Spleen (tissue), 11 donors: ENCODE data around the gene P2RY6. TPM values are rescaled to one million over a fixed set of nuclear protein-coding genes. Genes with fewer than 3 reads are reported as not detected.

ENCODE experiments used
- DNase-seq: peaks from one replicate; pipeline ENCODE4 v3.0.0-alpha.2; 2020
- H3K27ac ChIP-seq, 8 donors: fragments of 200-600 bp; sonication (generic) in 7 of 8; 1 replicate in 4 of 8; 2 replicates in 4 of 8; pipeline versions ENCODE4 v1.5.0 to v1.8.0; 2016 to 2021; ENCODE audit warnings: inconsistent platforms in 4 of 8, mild to moderate bottlenecking in 4 of 8, moderate library complexity in 1 of 8
- H3K27me3 ChIP-seq, 7 donors: fragments of 200-600 bp; sonication (generic) in 6 of 7; replicated peaks in 1 of 7; 1 replicate in 4 of 7; 2 replicates in 3 of 7; pipeline versions ENCODE4 v1.5.0 to v1.8.0; 2016 to 2021; ENCODE audit warnings: inconsistent platforms in 3 of 7, mild to moderate bottlenecking in 1 of 7
- H3K36me3 ChIP-seq, 6 donors: fragments of 200-600 bp; sonication (generic) in 5 of 6; 1 replicate in 4 of 6; 2 replicates in 2 of 6; pipeline versions ENCODE4 v1.5.0 to v1.8.0; 2016 to 2021; ENCODE audit warnings: inconsistent platforms in 2 of 6
- H3K4me1 ChIP-seq, 6 donors: fragments of 200-600 bp; sonication (generic) in 5 of 6; 1 replicate in 3 of 6; 2 replicates in 3 of 6; pipeline versions ENCODE4 v1.5.0 to v1.8.0; 2016 to 2021; ENCODE audit warnings: inconsistent platforms in 3 of 6
- H3K4me3 ChIP-seq, 8 donors: fragments of 200-600 bp; sonication (generic) in 7 of 8; 1 replicate in 4 of 8; 2 replicates in 4 of 8; pipeline versions ENCODE4 v1.5.0 to v1.8.0; 2016 to 2021; ENCODE audit warnings: inconsistent platforms in 4 of 8, mild to moderate bottlenecking in 4 of 8, moderate library complexity in 2 of 8
- H3K9me3 ChIP-seq, 8 donors: fragments of 200-600 bp; sonication (generic) in 7 of 8; 1 replicate in 4 of 8; 2 replicates in 4 of 8; pipeline versions ENCODE4 v1.5.0 to v1.8.0; 2016 to 2021; ENCODE audit warnings: inconsistent platforms in 4 of 8
- CTCF ChIP-seq, 11 experiments: fragments of 200-600 bp in 7 of 11; fragments of 450-650 bp in 4 of 11; sonication (generic) in 4 of 11; IDR thresholded peaks in 8 of 11; conservative IDR thresholded peaks in 3 of 11; 1 replicate in 7 of 11; 2 replicates in 4 of 11; pipeline versions ENCODE4 v1.4.0 to v1.8.0; 2016 to 2021; ENCODE audit warnings: antibody characterized with exemption in 11 of 11, inconsistent platforms in 4 of 11, mild to moderate bottlenecking in 1 of 11
- POLR2A ChIP-seq, 3 donors: fragments of 450-650 bp; IDR thresholded peaks; one replicate each; pipeline ENCODE4 v1.5.1; 2017; ENCODE audit warnings: antibody characterized with exemption in 3 of 3, mild to moderate bottlenecking in 1 of 3
- POLR2AphosphoS5 ChIP-seq, 3 donors: sonication (generic); formaldehyde crosslinking; IDR thresholded peaks; one replicate each; pipeline ENCODE4 v1.5.1; 2017; ENCODE audit warnings: antibody characterized with exemption in 3 of 3
- WGBS, 5 donors: extraction: QIAGEN DNeasy Blood & Tissue Kit in 3 of 5; methylation state at CpG; one replicate each; pipeline versions ENCODE4 v1.1.5 to v1.1.7; 2013 to 2018; 5-methylcytosine and 5-hydroxymethylcytosine counted together
- intact Hi-C: fragments of 100-400 bp; cut with DNase I; formaldehyde crosslinking; loops from one replicate; pipeline ENCODE4 v1.15.0; 2023; ENCODE audit warnings: low total_unique reads
- polyA plus RNA-seq, 3 donors: library from polyadenylated mRNA; stranded (reverse); fragments of 200-250 nt; gene quantifications; one replicate each; pipeline ENCODE4 v1.2.1, GENCODE V29; 2013
- total RNA-seq, 7 donors: library from RNA; depleted of rRNA in 3 of 7; stranded (reverse); fragments of >200 nt in 3 of 7; fragmentation: NEBNext Ultra II Directional in 4 of 7; extraction: Animal tissue kit (Norgen Biotek cat#: 25700) in 4 of 7; gene quantifications; one replicate each; pipeline versions ENCODE4 v1.1.0 to v1.2.1, GENCODE V29; 2016 to 2021
- donor health status: healthy with polysubstance abuse.
- donor health status: DM: no; HTN: no; CAD: no; lungs with moderate emphysema.
- donor health status: DM: no; HTN: no; CAD: no.
- donor health status: Bipolar disorder and iron deficiency.
- donor health status: healthy.
- donor health status: DM: no; HTN: no; CAD: no.
- donor health status: DM: yes; HTN: yes; CAD: no.

P2RY6 gene
- total and polyA plus RNA-seq, 10 donors: 8.2 to 109 (median 56.9) TPM

GRCh38 chr11:73310076-73310475 is 37.9 kb downstream of the P2RY6 start:
- DNase-seq: no peak
- 70 to 89% (median 83%) methylated on average over 5 to 16 of the region's 16 CpGs for WGBS, 5 donors
- no peak for TF ChIP-seq CTCF (IDR thresholded peaks at IDR 0.05 in 8 of 11, conservative IDR thresholded peaks at IDR 0.05 in 3 of 11)
- H3K4me3 ChIP-seq: peak overlapping the region; percentile 4 to 86 (median 73)
- intact Hi-C loops: no loop called here
- H3K36me3 ChIP-seq: no peaks in the 10 kb centered on the region
- no peaks in the 10 kb centered on the region for H3K9me3 ChIP-seq
- H3K27ac ChIP-seq: peak overlapping the region in 7 of 8 donors; percentile 38 to 89 (median 85)
- peaks cover 9 to 90% (median 52%) of the 10 kb centered on the region in 6 donors for H3K4me1 ChIP-seq
- H3K27me3 ChIP-seq: peaks cover 0 to 42% (median 14%) of the 10 kb centered on the region in 7 donors

- DNase-seq: no peak
- Histone ChIP-seq H3K4me3 (peak overlapping the region in 7 of 8 donors; percentile 5 to 86 (median 74)), H3K27me3 (peaks cover 0 to 42% (median 14%) of the 10 kb centered on the region in 7 donors), H3K36me3 (no peaks in the 10 kb centered on the region), H3K27ac (peak overlapping the region in 7 of 8 donors; percentile 16 to 89 (median 83)), H3K4me1 (peaks cover 9 to 98% (median 54%) of the 10 kb centered on the region in 6 donors), H3K9me3 (no peaks in the 10 kb centered on the region)
- TF ChIP-seq CTCF (IDR thresholded peaks at IDR 0.05 in 8 of 11, conservative IDR thresholded peaks at IDR 0.05 in 3 of 11) (no peak), POLR2A (IDR thresholded peaks at IDR 0.05) (no peak), POLR2AphosphoS5 (IDR thresholded peaks at IDR 0.05) (no peak)
- 80 to 85% (median 82%) methylated on average over 10 to 22 of the region's 22 CpGs for WGBS, 5 donors
- intact Hi-C loops: no loop called here
These were observed 38.7 kb downstream of the P2RY6 start for GRCh38 chr11:73310661-73311393.

- Histone ChIP-seq H3K9me3 (no peaks in the 10 kb centered on the region), H3K4me3 (peak overlapping the region in 7 of 8 donors; percentile 5 to 86 (median 74)), H3K36me3 (no peaks in the 10 kb centered on the region), H3K4me1 (peaks cover 9 to 98% (median 52%) of the 10 kb centered on the region in 6 donors), H3K27ac (peak overlapping the region in 7 of 8 donors; percentile 16 to 89 (median 83)), H3K27me3 (peaks cover 0 to 36% (median 14%) of the 10 kb centered on the region in 7 donors)
- no peak for DNase-seq
- TF ChIP-seq POLR2A (IDR thresholded peaks at IDR 0.05) (no peak), CTCF (IDR thresholded peaks at IDR 0.05 in 8 of 11, conservative IDR thresholded peaks at IDR 0.05 in 3 of 11) (no peak), POLR2AphosphoS5 (IDR thresholded peaks at IDR 0.05) (no peak)
- 70 to 85% (median 78%) methylated on average over 4 to 18 of the region's 18 CpGs for WGBS, 5 donors
- intact Hi-C loops: no loop called here
These were observed 39.3 kb downstream of the P2RY6 start for GRCh38 chr11:73311394-73311869.

- Histone ChIP-seq H3K27ac (peak overlapping the region in 5 of 8 donors; percentile 4 to 89 (median 71)), H3K4me1 (peaks cover 3 to 98% (median 49%) of the 10 kb centered on the region in 6 donors), H3K27me3 (peaks cover 0 to 30% (median 14%) of the 10 kb centered on the region in 7 donors), H3K4me3 (peak overlapping the region in 6 of 8 donors; percentile 8 to 86 (median 76)), H3K9me3 (no peaks in the 10 kb centered on the region), H3K36me3 (no peaks in the 10 kb centered on the region)
- 52 to 81% (median 68%) methylated on average over 2 of the region's 2 CpGs for WGBS, 5 donors
- TF ChIP-seq POLR2AphosphoS5 (IDR thresholded peaks at IDR 0.05): no peak
- intact Hi-C loops: no loop called here
- no peak for DNase-seq
These were observed 39.9 kb downstream of the P2RY6 start for GRCh38 chr11:73312036-73312435.
